Pancreas (tissue), 10 donors: ENCODE measurements around the gene LAMA1. TPM values are rescaled to one million over a fixed set of nuclear protein-coding genes. Genes with fewer than 3 reads are reported as not detected.

Source experiments
- ATAC-seq, 4 donors: fragments of 200-7000 bp; cut with Tn5 transposase; one replicate each; pipeline versions ENCODE4 v1.8.0 to v1.9.1; 2020; ENCODE audit warnings: mild to moderate bottlenecking in 4 of 4, moderate library complexity in 4 of 4
- DNase-seq, 6 donors: peaks; one replicate each; pipeline ENCODE4 v3.0.0-alpha.2; 2020
- FAIRE-seq: peaks from 2 replicates; lab custom pipeline; 2012; peaks lifted over from hg19 to GRCh38; lab: Jason Lieb, UNC
- H3K27ac ChIP-seq, 4 donors: fragments of 200-600 bp; sonication (generic); 1 replicate in 3 of 4; 2 replicates in 1 of 4; pipeline versions ENCODE4 v1.5.0 to v1.8.0; 2020
- H3K27me3 ChIP-seq, 4 donors: fragments of 200-600 bp; one replicate each; pipeline ENCODE4 v1.8.0; 2021
- H3K36me3 ChIP-seq, 3 donors: fragments of 200-600 bp; sonication (generic) in 1 of 3; one replicate each; pipeline versions ENCODE4 v1.5.0 to v1.8.0; 2020 to 2021
- H3K4me1 ChIP-seq, 3 donors: fragments of 200-600 bp; one replicate each; pipeline ENCODE4 v1.8.0; 2021
- H3K4me3 ChIP-seq, 4 donors: fragments of 200-600 bp; sonication (generic) in 2 of 4; one replicate each; pipeline versions ENCODE4 v1.5.0 to v1.8.0; 2020 to 2021
- H3K9me3 ChIP-seq, 4 donors: fragments of 200-600 bp; one replicate each; pipeline ENCODE4 v1.8.0; 2021
- CTCF ChIP-seq, 4 donors: fragments of 200-600 bp; sonication (generic) in 3 of 4; IDR thresholded peaks; one replicate each; pipeline versions ENCODE4 v1.5.0 to v1.8.0; 2021; ENCODE audit warnings: antibody characterized with exemption in 4 of 4
- WGBS, 2 donors: extraction: QIAGEN DNeasy Blood & Tissue Kit; methylation state at CpG; one replicate each; pipeline ENCODE4 v1.1.7; 2013; 5-methylcytosine and 5-hydroxymethylcytosine counted together
- intact Hi-C, 3 donors: fragments of 100-400 bp; cut with DNase I; formaldehyde crosslinking; loops; one replicate each; pipeline versions ENCODE4 v1.11.1 to v1.14.2; 2022
- polyA plus RNA-seq, 2 donors: library from polyadenylated mRNA; stranded (reverse); fragments of 200-250 nt; gene quantifications; one replicate each; pipeline ENCODE4 v1.2.3, GENCODE V29; 2013
- total RNA-seq, 6 donors: library from RNA; stranded (reverse); fragmentation: NEBNext Ultra II Directional in 4 of 6; extraction: Animal tissue kit (Norgen Biotek cat#: 25700) in 4 of 6; gene quantifications; one replicate each; pipeline versions ENCODE4 v1.2.1 to v1.2.4, GENCODE V29; 2021 to 2023
- donor health status: healthy with polysubstance abuse.
- donor health status: DM: no; HTN: no; CAD: no; lungs with moderate emphysema.
- donor health status: DM: no; HTN: no; CAD: no.
- donor health status: control.
- donor health status: control.
- donor health status: Bipolar disorder and iron deficiency.
- donor health status: DM: yes; HTN: yes; CAD: no.
- donor health status: DM: no; HTN: no; CAD: no.
- donor health status: DM: no; HTN: no; CAD: no.
- donor health status: DM: yes; HTN: yes; CAD: no.

The LAMA1 gene
- total and polyA plus RNA-seq, 8 donors = 0.39 to 3.1 (median 1.0) TPM

GRCh38 chr18:7102131-7102530, 15.5 kb downstream of the LAMA1 start:
- Histone ChIP-seq H3K4me3 (no peak overlapping the region), H3K4me1 (no peaks in the 10 kb centered on the region), H3K27ac (no peak overlapping the region), H3K27me3 (no peaks in the 10 kb centered on the region), H3K36me3 (no peaks in the 10 kb centered on the region), H3K9me3 (no peaks in the 10 kb centered on the region)
- FAIRE-seq (no peak), ATAC-seq (no peak), DNase-seq (no peak)
- intact Hi-C loops = no loop called here
- 32 to 48% methylated on average over 2 of the region's 2 CpGs for WGBS, 2 donors
- TF ChIP-seq CTCF (IDR thresholded peaks at IDR 0.05) = no peak

DNA sequence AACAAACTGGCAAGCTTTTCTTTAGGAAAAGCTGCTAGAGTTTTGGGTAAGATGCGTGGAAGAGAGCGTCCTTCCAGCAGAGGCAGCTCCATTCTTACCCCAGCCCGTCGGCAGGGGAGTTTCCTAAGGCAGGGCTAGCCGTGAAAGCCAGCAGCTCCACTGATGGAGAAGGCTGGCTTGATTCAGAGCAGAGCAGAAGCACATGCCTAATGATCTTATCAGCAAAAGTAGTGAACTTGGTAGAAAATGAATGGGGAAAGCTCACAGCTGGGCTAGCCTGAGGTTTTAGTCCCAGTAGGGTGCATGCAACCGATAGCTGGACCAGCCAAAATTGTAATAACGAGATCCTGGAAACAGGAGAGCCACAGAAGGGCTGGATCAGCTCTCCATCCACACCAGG, 20.8 kb downstream of the LAMA1 start:
- FAIRE-seq (no peak), DNase-seq (no peak), ATAC-seq (no peak)
- intact Hi-C loops = no loop called here
- TF ChIP-seq CTCF (IDR thresholded peaks at IDR 0.05) = no peak
- Histone ChIP-seq H3K4me3 (no peak overlapping the region), H3K4me1 (no peaks in the 10 kb centered on the region), H3K27ac (no peak overlapping the region), H3K27me3 (no peaks in the 10 kb centered on the region), H3K36me3 (no peaks in the 10 kb centered on the region), H3K9me3 (no peaks in the 10 kb centered on the region)
- WGBS, 2 donors = 55 to 79% methylated on average over 7 of the region's 7 CpGs

DNA sequence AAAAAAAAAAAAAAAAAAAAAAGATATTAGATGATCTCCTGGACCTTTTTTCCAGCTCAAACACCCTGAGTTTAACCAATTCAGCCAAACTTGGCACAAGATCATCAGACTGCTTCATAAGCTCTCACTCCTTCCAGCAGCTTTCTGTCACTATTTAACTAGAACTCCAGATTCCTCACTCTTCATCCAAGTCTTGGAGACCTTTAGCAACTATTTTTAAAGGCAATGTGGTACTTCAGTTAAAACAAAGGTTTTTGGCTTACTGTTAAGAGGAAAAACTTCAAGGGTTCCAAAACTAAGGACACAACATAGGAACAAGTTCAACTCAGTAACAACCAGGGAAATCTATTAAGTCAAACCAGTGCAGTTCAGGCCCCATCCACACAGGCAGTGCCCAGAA, 23.2 kb downstream of the LAMA1 start:
- DNase-seq (no peak), ATAC-seq (no peak), FAIRE-seq (no peak)
- H3K36me3 ChIP-seq = no peaks in the 10 kb centered on the region
- TF ChIP-seq CTCF (IDR thresholded peaks at IDR 0.05) = no peak
- intact Hi-C loops = no loop called here
- no peak overlapping the region for H3K27ac ChIP-seq
- H3K27me3 ChIP-seq = no peaks in the 10 kb centered on the region
- H3K4me1 ChIP-seq = no peaks in the 10 kb centered on the region
- no peak overlapping the region for H3K4me3 ChIP-seq
- no peaks in the 10 kb centered on the region for H3K9me3 ChIP-seq

DNA sequence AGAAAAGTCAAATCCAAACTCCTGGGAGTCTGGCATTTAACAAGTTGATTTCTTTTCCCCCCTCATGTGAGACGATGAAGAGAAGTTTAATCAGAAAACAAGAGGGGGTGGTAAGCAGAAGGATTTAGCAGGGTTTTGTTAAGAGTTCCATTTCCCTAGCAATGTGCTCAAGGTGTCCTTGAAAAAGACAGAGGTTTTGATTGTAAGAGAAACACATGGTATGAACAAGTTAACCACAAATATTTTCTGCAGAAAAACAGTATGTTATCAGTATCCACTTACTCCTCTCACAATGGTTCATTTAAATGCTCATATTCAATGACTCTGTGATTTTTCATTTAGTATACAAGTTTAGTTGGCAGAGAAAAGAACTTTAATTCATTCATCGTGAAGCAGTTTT, 26.8 kb downstream of the LAMA1 start:
- H3K4me3 ChIP-seq = no peak overlapping the region
- 18 to 31% methylated on average over 2 of the region's 2 CpGs for WGBS, 2 donors
- FAIRE-seq (no peak), ATAC-seq (no peak), DNase-seq (no peak)
- intact Hi-C loops = no loop called here
- H3K9me3 ChIP-seq = no peaks in the 10 kb centered on the region
- H3K4me1 ChIP-seq = no peaks in the 10 kb centered on the region
- no peak overlapping the region for H3K27ac ChIP-seq
- H3K36me3 ChIP-seq = no peaks in the 10 kb centered on the region
- TF ChIP-seq CTCF (IDR thresholded peaks at IDR 0.05) = no peak
- H3K27me3 ChIP-seq = no peaks in the 10 kb centered on the region

- FAIRE-seq (no peak), ATAC-seq (no peak), DNase-seq (no peak)
- Histone ChIP-seq H3K9me3 (no peaks in the 10 kb centered on the region), H3K27ac (no peak overlapping the region), H3K4me3 (no peak overlapping the region), H3K27me3 (no peaks in the 10 kb centered on the region), H3K36me3 (no peaks in the 10 kb centered on the region), H3K4me1 (no peaks in the 10 kb centered on the region)
- no peak for TF ChIP-seq CTCF (IDR thresholded peaks at IDR 0.05)
- intact Hi-C loops = no loop called here
- 53 to 73% methylated on average over 8 of the region's 8 CpGs for WGBS, 2 donors
Observed at GRCh38 chr18:7089369-7089768, 28.2 kb downstream of the LAMA1 start.
